ENCODE measurements around the gene SLC25A34. TPM values are rescaled to one million over a fixed set of nuclear protein-coding genes. Genes with fewer than 3 reads are reported as not detected.

Gene SLC25A34
- total and polyA plus RNA-seq, 2 of the 13 experiments (the other 11 are each of a cell fraction or from before 2014, with no cell fraction given), result 0.13 to 0.18 TPM

DNA sequence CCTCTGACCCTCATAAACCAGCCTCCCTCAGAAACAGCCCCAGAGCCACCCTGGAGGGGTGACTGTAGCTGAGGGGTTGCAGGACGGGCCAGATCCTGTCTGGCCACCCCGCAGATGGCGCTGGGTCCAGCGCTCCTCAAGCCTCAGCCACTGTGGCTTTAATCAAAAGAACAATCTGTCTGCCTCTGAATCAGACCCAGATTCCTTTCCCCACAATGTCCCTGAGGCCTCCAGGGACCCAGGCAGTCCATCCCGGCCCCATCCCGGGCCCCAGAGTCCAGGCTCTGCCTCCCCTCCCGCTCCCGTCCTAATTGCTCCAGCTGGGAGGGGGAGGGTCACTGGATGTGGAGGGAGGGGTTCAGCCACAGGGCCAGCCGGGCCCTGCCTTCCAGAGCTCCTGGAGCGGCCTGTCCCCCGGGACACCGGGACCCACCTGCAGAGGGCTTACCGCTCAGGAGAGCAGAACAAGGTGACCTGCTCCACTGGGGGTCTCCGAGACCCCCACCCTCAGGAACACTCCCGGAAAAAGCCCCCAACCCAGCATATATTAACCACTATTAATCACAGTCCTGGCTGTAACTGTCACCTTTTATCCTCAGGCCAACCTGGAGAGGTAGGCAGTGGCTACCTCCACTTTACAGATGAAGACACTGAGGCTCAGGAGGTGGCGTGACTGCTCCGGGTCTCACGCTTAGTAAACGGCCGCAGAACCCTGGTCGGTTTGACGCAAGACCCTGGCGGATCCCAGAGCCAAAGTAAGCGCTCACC is 21.7 kb downstream of the SLC25A34 start (continued):
- TF ChIP-seq, protein P1, sequence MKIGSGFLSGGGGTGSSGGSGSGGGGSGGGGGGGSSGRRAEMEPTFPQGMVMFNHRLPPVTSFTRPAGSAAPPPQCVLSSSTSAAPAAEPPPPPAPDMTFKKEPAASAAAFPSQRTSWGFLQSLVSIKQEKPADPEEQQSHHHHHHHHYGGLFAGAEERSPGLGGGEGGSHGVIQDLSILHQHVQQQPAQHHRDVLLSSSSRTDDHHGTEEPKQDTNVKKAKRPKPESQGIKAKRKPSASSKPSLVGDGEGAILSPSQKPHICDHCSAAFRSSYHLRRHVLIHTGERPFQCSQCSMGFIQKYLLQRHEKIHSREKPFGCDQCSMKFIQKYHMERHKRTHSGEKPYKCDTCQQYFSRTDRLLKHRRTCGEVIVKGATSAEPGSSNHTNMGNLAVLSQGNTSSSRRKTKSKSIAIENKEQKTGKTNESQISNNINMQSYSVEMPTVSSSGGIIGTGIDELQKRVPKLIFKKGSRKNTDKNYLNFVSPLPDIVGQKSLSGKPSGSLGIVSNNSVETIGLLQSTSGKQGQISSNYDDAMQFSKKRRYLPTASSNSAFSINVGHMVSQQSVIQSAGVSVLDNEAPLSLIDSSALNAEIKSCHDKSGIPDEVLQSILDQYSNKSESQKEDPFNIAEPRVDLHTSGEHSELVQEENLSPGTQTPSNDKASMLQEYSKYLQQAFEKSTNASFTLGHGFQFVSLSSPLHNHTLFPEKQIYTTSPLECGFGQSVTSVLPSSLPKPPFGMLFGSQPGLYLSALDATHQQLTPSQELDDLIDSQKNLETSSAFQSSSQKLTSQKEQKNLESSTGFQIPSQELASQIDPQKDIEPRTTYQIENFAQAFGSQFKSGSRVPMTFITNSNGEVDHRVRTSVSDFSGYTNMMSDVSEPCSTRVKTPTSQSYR (CRISPR knock-in tag; IDR thresholded peaks at IDR 0.05; ENCODE audit: borderline replicate concordance), result peak; percentile 18; the same call in 1 of the 2 replicates
- TF ChIP-seq TFAP4 (IDR thresholded peaks at IDR 0.05; ENCODE audit: borderline replicate concordance, low read depth), result peak; percentile 75; the same call in 1 of the 2 replicates
- peak; percentile 43 for TF ChIP-seq HNRNPLL (IDR thresholded peaks at IDR 0.05; ENCODE audit: low read depth, low read length, poor library complexity, severe bottlenecking)
- TF ChIP-seq ERF (CRISPR knock-in tag; IDR thresholded peaks at IDR 0.05), result no peak

- Histone ChIP-seq H2AFZ (ENCODE audit: low read length) (no peak within 1 kb of the TSS), H3K9ac (ENCODE audit: insufficient read depth, low read depth, low read length) (peak within 1 kb of the TSS; percentile 72)
- WGBS (ENCODE audit: low lambda C conversion rate), result 0% methylated on average over 15 of the region's 58 CpGs
- TF ChIP-seq ZNF317 (CRISPR knock-in tag; IDR thresholded peaks at IDR 0.05), result no peak
- no peak for TF ChIP-seq ZFP36 (IDR thresholded peaks at IDR 0.05; ENCODE audit: borderline replicate concordance, low read depth, low read length, partially characterized antibody)
- peak; percentile 21 for TF ChIP-seq HNRNPK (IDR thresholded peaks at IDR 0.05; ENCODE audit: low read depth, low read length, poor library complexity, severe bottlenecking)
- no peak for TF ChIP-seq ZNF724P (CRISPR knock-in tag; IDR thresholded peaks at IDR 0.05; ENCODE audit: borderline replicate concordance)
- no peak for TF ChIP-seq U2AF1 (optimal IDR thresholded peaks at IDR 0.05; ENCODE audit: low read depth, low read length)
- peak; percentile 65 for TF ChIP-seq PATZ1 (CRISPR knock-in tag; IDR thresholded peaks at IDR 0.05)
- TF ChIP-seq ZNF782 (CRISPR knock-in tag; IDR thresholded peaks at IDR 0.05; ENCODE audit: borderline replicate concordance), result no peak
- TF ChIP-seq BRCA1 (CRISPR knock-in tag; IDR thresholded peaks at IDR 0.05), result no peak
- no peak for TF ChIP-seq ZNF337 (CRISPR knock-in tag; IDR thresholded peaks at IDR 0.05; ENCODE audit: borderline replicate concordance, low read depth)
- TF ChIP-seq, protein P2, sequence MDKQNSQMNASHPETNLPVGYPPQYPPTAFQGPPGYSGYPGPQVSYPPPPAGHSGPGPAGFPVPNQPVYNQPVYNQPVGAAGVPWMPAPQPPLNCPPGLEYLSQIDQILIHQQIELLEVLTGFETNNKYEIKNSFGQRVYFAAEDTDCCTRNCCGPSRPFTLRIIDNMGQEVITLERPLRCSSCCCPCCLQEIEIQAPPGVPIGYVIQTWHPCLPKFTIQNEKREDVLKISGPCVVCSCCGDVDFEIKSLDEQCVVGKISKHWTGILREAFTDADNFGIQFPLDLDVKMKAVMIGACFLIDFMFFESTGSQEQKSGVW (CRISPR knock-in tag; IDR thresholded peaks at IDR 0.05; ENCODE audit: borderline replicate concordance), result no peak
Measured at GRCh38 chr1:15758343-15758931, 22.4 kb downstream of the SLC25A34 start, which contains the start of gene FBLIM1. Gene FBLIM1 (plus strand): TSS chr1:15758795. CDS start chr1:15764984, 6,189 bp downstream.

More at GRCh38 chr1:15758343-15758931, 22.4 kb downstream of the SLC25A34 start, which contains the start of gene FBLIM1:
- CTCF ChIA-PET (ENCODE audit: low intra/inter-chr PET ratio, low total read pairs), result no interaction called here
- H4K20me1 ChIP-seq (ENCODE audit: insufficient read depth, low read length), result no peaks in the 10 kb centered on the region
- BruUV-seq (replicated peaks), result no TSS peak
- POLR2A ChIA-PET, result interaction anchor here (1.2 kb wide), 2 partner anchors 21 to 33 kb away, joined by 3 read pairs; no protein-coding TSS in a partner anchor
- H3K36me3 ChIP-seq (replicated peaks in 1 of 2; ENCODE audit: control insufficient read depth in 1 of 2, insufficient read depth in 2 of 2, low read length in 2 of 2), result no peaks in the 10 kb centered on the region
- ATAC-seq (peak; percentile 30), DNase-seq (ENCODE audit: low spot score) (no peak), FAIRE-seq (no peak)
- H3K79me2 ChIP-seq (ENCODE audit: insufficient read depth, low read length), result peaks cover 2% of the 10 kb centered on the region
- H3K27me3 ChIP-seq (ENCODE audit: control insufficient read depth in 1 of 2, insufficient read depth in 2 of 2, low read length in 2 of 2), result peaks cover 0 to 18% of the 10 kb centered on the region in 2 experiments; a peak in 3 of 5 replicates
- peak within 1 kb of the TSS; percentile 91 for H3K4me2 ChIP-seq (ENCODE audit: low read depth, low read length)
- intact Hi-C loops (cut with micrococcal nuclease; ENCODE audit: unreplicated experiment) (no loop called here), in situ Hi-C loops (cut with HindIII; ENCODE audit: extremely low pct_ligation_motif_present, low pct_unique_long_range_greater_than_20kb) (no loop called here)
- peak within 1 kb of the TSS; percentile 65 to 82 (median 74) for H3K4me3 ChIP-seq (replicated peaks in 1 of 3; ENCODE audit: insufficient read depth in 1 of 3, low read depth in 2 of 3, low read length in 3 of 3)
- H3K4me1 ChIP-seq (ENCODE audit: insufficient read depth, low read length), result peaks cover 56% of the 10 kb centered on the region
- no peaks in the 10 kb centered on the region for H3K9me3 ChIP-seq (ENCODE audit: low read length)
- no peak within 1 kb of the TSS for H3K27ac ChIP-seq (ENCODE audit: extremely low read length, insufficient read depth, low read length)
